Liver (tissue), 9 donors: ENCODE measurements around the gene PRKX. TPM values are rescaled to one million over a fixed set of nuclear protein-coding genes. Genes with fewer than 3 reads are reported as not detected.

Experiments used
- DNase-seq: peaks from one replicate; pipeline ENCODE4 v3.0.0-alpha.2; 2017; ENCODE audit warnings: low spot score
- H3K27ac ChIP-seq, 2 donors: one replicate each; pipeline ENCODE4 v1.7.0; 2013; ENCODE audit warnings: inconsistent platforms in 2 of 2, low read length in 2 of 2, control low read depth in 1 of 2, low read depth in 1 of 2, mild to moderate bottlenecking in 1 of 2
- H3K27me3 ChIP-seq, 4 donors: one replicate each; pipeline versions ENCODE4 v1.6.1 to v1.7.0; 2013; ENCODE audit warnings: low read length in 3 of 4, inconsistent platforms in 1 of 4, mild to moderate bottlenecking in 1 of 4, moderate library complexity in 1 of 4; ENCODE audit not compliant: control insufficient read depth in 4 of 4, insufficient read depth in 4 of 4
- H3K36me3 ChIP-seq, 4 donors: one replicate each; pipeline versions ENCODE4 v1.6.1 to v1.7.0; 2013; ENCODE audit warnings: low read length in 3 of 4, mild to moderate bottlenecking in 3 of 4, low read depth in 1 of 4, moderate library complexity in 1 of 4; ENCODE audit not compliant: control insufficient read depth in 4 of 4, insufficient read depth in 3 of 4
- H3K4me1 ChIP-seq, 4 donors: one replicate each; pipeline versions ENCODE4 v1.6.1 to v1.7.0; 2013; ENCODE audit warnings: low read length in 3 of 4, mild to moderate bottlenecking in 3 of 4, moderate library complexity in 1 of 4; ENCODE audit not compliant: control insufficient read depth in 4 of 4, insufficient read depth in 4 of 4
- H3K4me3 ChIP-seq, 3 donors: one replicate each; pipeline versions ENCODE4 v1.6.1 to v1.7.0; 2013; ENCODE audit warnings: low read length in 3 of 3, control low read depth in 1 of 3, low read depth in 1 of 3, mild to moderate bottlenecking in 1 of 3
- H3K9ac ChIP-seq, 2 donors: one replicate each; pipeline ENCODE4 v1.7.0; 2013; ENCODE audit warnings: low read length in 2 of 2, mild to moderate bottlenecking in 2 of 2, moderate library complexity in 2 of 2, control low read depth in 1 of 2, low read depth in 1 of 2
- H3K9me3 ChIP-seq, 4 donors: one replicate each; pipeline versions ENCODE4 v1.6.1 to v1.7.0; 2013; ENCODE audit warnings: low read length in 3 of 4; ENCODE audit not compliant: control insufficient read depth in 4 of 4
- EGR1 ChIP-seq, 2 donors: IDR thresholded peaks; 2 replicates each; pipeline ENCODE4 v1.6.1; 2016 to 2018; ENCODE audit warnings: antibody characterized with exemption in 2 of 2, low read depth in 2 of 2
- FOXA1 ChIP-seq: IDR thresholded peaks from 2 replicates; pipeline ENCODE4 v1.6.1; 2016; ENCODE audit warnings: antibody characterized with exemption
- FOXA2 ChIP-seq: IDR thresholded peaks from 2 replicates; pipeline ENCODE4 v1.6.1; 2016; ENCODE audit warnings: antibody characterized with exemption
- GABPA ChIP-seq, 2 donors: IDR thresholded peaks in 1 of 2; conservative IDR thresholded peaks in 1 of 2; 2 replicates each; pipeline ENCODE4 v1.6.1; 2016; ENCODE audit warnings: antibody characterized with exemption in 2 of 2, mild to moderate bottlenecking in 1 of 2, moderate library complexity in 1 of 2
- HNF4A ChIP-seq, 2 donors: conservative IDR thresholded peaks; 2 replicates each; pipeline ENCODE4 v1.6.1; 2016; ENCODE audit warnings: antibody characterized with exemption in 2 of 2, mild to moderate bottlenecking in 2 of 2
- HNF4G ChIP-seq: IDR thresholded peaks from 2 replicates; pipeline ENCODE4 v1.6.1; 2016; ENCODE audit warnings: antibody characterized with exemption
- NR2F2 ChIP-seq: IDR thresholded peaks from 2 replicates; pipeline ENCODE4 v1.6.1; 2016; ENCODE audit warnings: antibody characterized with exemption
- RAD21 ChIP-seq, 2 donors: IDR thresholded peaks; 2 replicates each; pipeline ENCODE4 v1.6.1; 2016; ENCODE audit warnings: antibody characterized with exemption in 2 of 2, mild to moderate bottlenecking in 2 of 2
- RXRA ChIP-seq, 2 donors: IDR thresholded peaks; 2 replicates each; pipeline ENCODE4 v1.6.1; 2017 to 2018; ENCODE audit warnings: antibody characterized with exemption in 2 of 2, mild to moderate bottlenecking in 1 of 2
- SP1 ChIP-seq: IDR thresholded peaks from 2 replicates; pipeline ENCODE4 v1.6.1; 2018; ENCODE audit warnings: antibody characterized with exemption, mild to moderate bottlenecking
- TAF1 ChIP-seq: conservative IDR thresholded peaks from 2 replicates; pipeline ENCODE4 v1.6.1; 2016; ENCODE audit warnings: antibody characterized with exemption, mild to moderate bottlenecking
- YY1 ChIP-seq: IDR thresholded peaks from 2 replicates; pipeline ENCODE4 v1.6.1; 2016; ENCODE audit warnings: antibody characterized with exemption, mild to moderate bottlenecking
- WGBS: extraction: QIAGEN DNeasy Blood & Tissue Kit; methylation state at CpG from one replicate; pipeline ENCODE4 v1.1.7; 2013; 5-methylcytosine and 5-hydroxymethylcytosine counted together
- polyA plus RNA-seq, 2 donors: library from polyadenylated mRNA; stranded (reverse) in 1 of 2; unstranded in 1 of 2; fragments of 200-250 nt in 1 of 2; fragments of >200 nt in 1 of 2; fragmentation: Nextera tagmentation in 1 of 2; extraction: Ambion mirVana in 1 of 2; gene quantifications; one replicate each; pipeline versions ENCODE4 v1.2.1 to v1.2.3, GENCODE V29; 2013 to 2015
- total RNA-seq, 2 donors: library from RNA; depleted of rRNA; stranded (reverse); fragments of >200 nt; gene quantifications; one replicate each; pipeline ENCODE4 v1.2.3, GENCODE V29; 2014
- TF ChIP-seq, protein P1 (sequence below): IDR thresholded peaks from 2 replicates; pipeline ENCODE4 v1.6.1; 2016; ENCODE audit warnings: antibody characterized with exemption
- TF ChIP-seq, protein P2 (sequence below): IDR thresholded peaks from 2 replicates; pipeline ENCODE4 v1.6.1; 2016; ENCODE audit warnings: antibody characterized with exemption
- TF ChIP-seq, protein P3 (sequence below): IDR thresholded peaks from 2 replicates; pipeline ENCODE4 v1.6.1; 2016; ENCODE audit warnings: antibody characterized with exemption
- TF ChIP-seq, protein P4 (sequence below): IDR thresholded peaks from 2 replicates; pipeline ENCODE4 v1.6.1; 2016; ENCODE audit warnings: antibody characterized with exemption, mild to moderate bottlenecking
- TF ChIP-seq, protein P5 (sequence below): fragments of 150-350 bp; IDR thresholded peaks from 2 replicates; pipeline ENCODE4 v1.5.1; 2017; ENCODE audit warnings: improper control_type of control experiment, low read depth, low read length; ENCODE audit not compliant: missing input control
- donor health status: healthy.
- donor health status: healthy.
- donor health status: healthy.
- donor health status: healthy.
- donor health status: healthy.

Gene PRKX
- 1 to 10 TPM; 2.6 to 4.0 TPM for total RNA-seq
- polyA plus RNA-seq: under 1 TPM; 0.63 to 0.87 TPM

DNA sequence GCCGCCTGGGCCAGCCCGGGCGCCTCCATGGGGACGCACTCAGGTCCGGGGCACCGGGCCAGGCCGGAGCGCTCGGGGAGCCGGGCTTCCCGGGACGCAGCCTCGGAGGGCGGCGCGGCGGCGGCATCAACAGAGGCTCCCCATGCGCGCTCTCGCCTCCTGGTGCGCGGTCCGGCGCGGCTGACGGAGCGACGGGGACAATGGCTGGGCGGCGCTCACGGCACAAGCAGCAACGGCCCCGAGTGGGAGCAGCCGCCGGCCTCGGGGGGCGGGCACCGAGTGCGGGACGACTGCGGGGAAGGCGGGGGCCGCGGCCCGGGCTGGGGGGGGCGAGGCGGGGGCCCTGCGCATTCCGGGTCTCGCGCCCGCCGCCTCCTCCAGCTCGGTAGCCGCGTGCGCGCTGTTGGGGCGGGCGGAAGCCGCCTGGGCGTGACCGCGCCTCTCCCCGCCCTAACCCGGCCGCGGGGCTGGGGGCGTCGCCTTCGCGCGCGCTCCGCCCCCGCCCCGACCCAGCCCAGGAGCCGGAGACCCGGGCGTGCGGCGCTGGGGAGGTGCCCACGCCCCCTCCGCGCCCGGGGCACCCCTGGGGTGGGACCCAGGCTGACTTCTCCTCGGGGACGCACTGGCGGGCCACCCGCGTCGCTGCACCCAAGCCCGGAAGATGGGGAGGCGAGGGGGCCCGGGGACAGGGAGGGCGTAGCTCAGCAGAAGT lies at the start of gene PRKX:
PRKX (minus strand) TSS at position 425 of the 712 bp plus-strand sequence; CDS start at position 29, 396 bp downstream.
- peak within 1 kb of the TSS in 1 of 2 donors; percentile 8 for H3K9ac ChIP-seq
- TF ChIP-seq, protein P1, sequence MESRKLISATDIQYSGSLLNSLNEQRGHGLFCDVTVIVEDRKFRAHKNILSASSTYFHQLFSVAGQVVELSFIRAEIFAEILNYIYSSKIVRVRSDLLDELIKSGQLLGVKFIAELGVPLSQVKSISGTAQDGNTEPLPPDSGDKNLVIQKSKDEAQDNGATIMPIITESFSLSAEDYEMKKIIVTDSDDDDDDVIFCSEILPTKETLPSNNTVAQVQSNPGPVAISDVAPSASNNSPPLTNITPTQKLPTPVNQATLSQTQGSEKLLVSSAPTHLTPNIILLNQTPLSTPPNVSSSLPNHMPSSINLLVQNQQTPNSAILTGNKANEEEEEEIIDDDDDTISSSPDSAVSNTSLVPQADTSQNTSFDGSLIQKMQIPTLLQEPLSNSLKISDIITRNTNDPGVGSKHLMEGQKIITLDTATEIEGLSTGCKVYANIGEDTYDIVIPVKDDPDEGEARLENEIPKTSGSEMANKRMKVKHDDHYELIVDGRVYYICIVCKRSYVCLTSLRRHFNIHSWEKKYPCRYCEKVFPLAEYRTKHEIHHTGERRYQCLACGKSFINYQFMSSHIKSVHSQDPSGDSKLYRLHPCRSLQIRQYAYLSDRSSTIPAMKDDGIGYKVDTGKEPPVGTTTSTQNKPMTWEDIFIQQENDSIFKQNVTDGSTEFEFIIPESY: no peak
- TF ChIP-seq YY1 (no peak), SP1 (no peak), RAD21 (IDR thresholded peaks at IDR 0.05) (no peak), GABPA (IDR thresholded peaks at IDR 0.05 in 1 of 2, conservative IDR thresholded peaks at IDR 0.05 in 1 of 2) (no peak), NR2F2 (no peak), RXRA (IDR thresholded peaks at IDR 0.05) (no peak), TAF1 (no peak), FOXA1 (no peak), HNF4A (conservative IDR thresholded peaks at IDR 0.05) (no peak), HNF4G (no peak), FOXA2 (no peak), EGR1 (IDR thresholded peaks at IDR 0.05; ENCODE audit: low read depth in 2 of 2) (no peak)
- TF ChIP-seq, protein P2, sequence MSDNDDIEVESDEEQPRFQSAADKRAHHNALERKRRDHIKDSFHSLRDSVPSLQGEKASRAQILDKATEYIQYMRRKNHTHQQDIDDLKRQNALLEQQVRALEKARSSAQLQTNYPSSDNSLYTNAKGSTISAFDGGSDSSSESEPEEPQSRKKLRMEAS: no peak
- TF ChIP-seq, protein P3, sequence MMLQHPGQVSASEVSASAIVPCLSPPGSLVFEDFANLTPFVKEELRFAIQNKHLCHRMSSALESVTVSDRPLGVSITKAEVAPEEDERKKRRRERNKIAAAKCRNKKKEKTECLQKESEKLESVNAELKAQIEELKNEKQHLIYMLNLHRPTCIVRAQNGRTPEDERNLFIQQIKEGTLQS: no peak
- TF ChIP-seq, protein P4, sequence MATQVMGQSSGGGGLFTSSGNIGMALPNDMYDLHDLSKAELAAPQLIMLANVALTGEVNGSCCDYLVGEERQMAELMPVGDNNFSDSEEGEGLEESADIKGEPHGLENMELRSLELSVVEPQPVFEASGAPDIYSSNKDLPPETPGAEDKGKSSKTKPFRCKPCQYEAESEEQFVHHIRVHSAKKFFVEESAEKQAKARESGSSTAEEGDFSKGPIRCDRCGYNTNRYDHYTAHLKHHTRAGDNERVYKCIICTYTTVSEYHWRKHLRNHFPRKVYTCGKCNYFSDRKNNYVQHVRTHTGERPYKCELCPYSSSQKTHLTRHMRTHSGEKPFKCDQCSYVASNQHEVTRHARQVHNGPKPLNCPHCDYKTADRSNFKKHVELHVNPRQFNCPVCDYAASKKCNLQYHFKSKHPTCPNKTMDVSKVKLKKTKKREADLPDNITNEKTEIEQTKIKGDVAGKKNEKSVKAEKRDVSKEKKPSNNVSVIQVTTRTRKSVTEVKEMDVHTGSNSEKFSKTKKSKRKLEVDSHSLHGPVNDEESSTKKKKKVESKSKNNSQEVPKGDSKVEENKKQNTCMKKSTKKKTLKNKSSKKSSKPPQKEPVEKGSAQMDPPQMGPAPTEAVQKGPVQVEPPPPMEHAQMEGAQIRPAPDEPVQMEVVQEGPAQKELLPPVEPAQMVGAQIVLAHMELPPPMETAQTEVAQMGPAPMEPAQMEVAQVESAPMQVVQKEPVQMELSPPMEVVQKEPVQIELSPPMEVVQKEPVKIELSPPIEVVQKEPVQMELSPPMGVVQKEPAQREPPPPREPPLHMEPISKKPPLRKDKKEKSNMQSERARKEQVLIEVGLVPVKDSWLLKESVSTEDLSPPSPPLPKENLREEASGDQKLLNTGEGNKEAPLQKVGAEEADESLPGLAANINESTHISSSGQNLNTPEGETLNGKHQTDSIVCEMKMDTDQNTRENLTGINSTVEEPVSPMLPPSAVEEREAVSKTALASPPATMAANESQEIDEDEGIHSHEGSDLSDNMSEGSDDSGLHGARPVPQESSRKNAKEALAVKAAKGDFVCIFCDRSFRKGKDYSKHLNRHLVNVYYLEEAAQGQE: no peak
- TF ChIP-seq, protein P5, sequence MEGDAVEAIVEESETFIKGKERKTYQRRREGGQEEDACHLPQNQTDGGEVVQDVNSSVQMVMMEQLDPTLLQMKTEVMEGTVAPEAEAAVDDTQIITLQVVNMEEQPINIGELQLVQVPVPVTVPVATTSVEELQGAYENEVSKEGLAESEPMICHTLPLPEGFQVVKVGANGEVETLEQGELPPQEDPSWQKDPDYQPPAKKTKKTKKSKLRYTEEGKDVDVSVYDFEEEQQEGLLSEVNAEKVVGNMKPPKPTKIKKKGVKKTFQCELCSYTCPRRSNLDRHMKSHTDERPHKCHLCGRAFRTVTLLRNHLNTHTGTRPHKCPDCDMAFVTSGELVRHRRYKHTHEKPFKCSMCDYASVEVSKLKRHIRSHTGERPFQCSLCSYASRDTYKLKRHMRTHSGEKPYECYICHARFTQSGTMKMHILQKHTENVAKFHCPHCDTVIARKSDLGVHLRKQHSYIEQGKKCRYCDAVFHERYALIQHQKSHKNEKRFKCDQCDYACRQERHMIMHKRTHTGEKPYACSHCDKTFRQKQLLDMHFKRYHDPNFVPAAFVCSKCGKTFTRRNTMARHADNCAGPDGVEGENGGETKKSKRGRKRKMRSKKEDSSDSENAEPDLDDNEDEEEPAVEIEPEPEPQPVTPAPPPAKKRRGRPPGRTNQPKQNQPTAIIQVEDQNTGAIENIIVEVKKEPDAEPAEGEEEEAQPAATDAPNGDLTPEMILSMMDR: no peak
- H3K36me3 ChIP-seq: no peaks in the 10 kb centered on the region
- peak within 1 kb of the TSS; percentile 5 to 46 for H3K27ac ChIP-seq
- no peaks in the 10 kb centered on the region for H3K9me3 ChIP-seq
- DNase-seq: peak; percentile 38
- peak within 1 kb of the TSS in 2 of 3 donors; percentile 53 to 69 for H3K4me3 ChIP-seq
- H3K27me3 ChIP-seq: no peaks in the 10 kb centered on the region
- 1% methylated on average over 96 of the region's 97 CpGs for WGBS
- H3K4me1 ChIP-seq: peaks cover 0 to 8% (median 0%) of the 10 kb centered on the region in 4 donors
